ENCODE data around the gene GALNT9.
"Not testable (repeated sequence)": the region's sequence is repeated elsewhere in the genome, so short reads cannot be mapped to it uniquely, and the experiment has no call there.

The GALNT9 gene

GRCh38 chr12:132228476-132229192 is 100.8 kb downstream of the GALNT9 start:
- DNase-seq = peak; percentile 57

DNA sequence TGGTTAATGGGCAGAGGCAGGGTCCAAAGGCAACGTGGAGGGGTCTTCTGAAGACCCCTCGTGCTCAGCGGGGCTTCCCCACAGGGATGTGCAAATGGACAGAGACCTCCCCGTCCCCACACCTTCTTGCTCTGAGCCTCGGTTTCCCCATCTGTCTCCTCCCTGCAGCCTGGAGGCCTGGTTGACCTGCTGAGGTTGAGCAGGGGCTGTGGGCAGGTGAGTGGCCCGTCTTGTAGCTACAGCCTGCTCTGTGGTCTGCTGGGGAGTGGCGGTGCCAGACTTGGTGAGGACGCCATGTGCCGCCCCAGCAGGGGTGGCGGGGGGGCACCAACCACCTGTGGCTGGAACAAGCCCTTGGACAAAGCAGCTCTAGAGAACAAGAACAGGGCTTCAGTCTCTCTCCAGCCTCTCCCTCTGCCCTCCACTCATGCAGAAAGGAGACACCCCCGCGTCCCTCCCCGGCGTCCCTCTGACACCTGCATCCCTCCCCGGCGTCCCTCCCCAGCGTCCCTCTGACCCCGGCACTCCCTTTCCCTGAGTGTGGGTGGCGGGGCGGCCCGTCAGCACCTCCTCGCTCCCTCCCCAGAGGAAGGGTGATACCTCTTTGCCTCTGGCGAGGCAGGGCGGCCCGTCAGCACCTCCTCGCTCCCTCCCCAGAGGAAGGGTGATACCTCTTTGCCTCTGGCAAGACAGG is 101.5 kb downstream of the GALNT9 start:
- DNase-seq = peak; percentile 32

DNA sequence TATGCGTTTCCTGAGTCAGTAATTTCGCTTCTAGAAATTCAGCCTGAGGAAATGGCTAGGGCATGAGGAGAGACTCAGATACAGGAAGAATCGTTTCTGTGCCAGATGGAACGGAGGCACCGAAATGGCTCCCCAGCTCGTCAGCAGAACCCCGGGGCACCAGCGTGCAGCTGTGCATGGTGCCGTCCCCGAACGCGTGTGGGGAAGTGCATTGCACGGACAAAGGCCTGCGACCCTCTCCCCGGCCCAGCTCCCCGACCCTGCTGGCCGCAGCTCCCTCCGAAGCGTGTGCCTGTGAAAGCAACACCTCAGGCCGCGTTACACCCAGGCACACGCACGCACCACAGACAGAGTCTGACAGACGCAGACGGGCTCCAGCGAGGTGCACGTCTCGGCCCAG is 102.3 kb downstream of the GALNT9 start:
- DNase-seq = peak; percentile 59

DNA sequence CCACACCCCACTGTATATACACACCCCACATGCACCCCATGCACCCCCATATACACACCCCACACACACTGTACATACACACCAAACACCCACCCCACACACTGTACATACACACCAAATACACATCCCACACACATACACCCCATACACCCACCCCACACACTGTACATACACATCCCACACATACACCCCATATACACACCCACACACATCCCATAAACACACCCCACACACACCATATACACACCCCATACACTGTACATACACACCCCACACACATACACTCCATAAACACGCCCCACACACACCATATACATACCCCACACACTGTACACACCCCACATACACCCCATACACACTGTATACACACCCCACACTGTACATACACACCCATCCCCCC is 102.8 kb downstream of the GALNT9 start:
- DNase-seq = no peak

- no peak for DNase-seq
Measured at GRCh38 chr12:132225214-132225613, 104.2 kb downstream of the GALNT9 start.

GRCh38 chr12:132224484-132224883 is 104.9 kb downstream of the GALNT9 start:
- no peak for DNase-seq

DNA sequence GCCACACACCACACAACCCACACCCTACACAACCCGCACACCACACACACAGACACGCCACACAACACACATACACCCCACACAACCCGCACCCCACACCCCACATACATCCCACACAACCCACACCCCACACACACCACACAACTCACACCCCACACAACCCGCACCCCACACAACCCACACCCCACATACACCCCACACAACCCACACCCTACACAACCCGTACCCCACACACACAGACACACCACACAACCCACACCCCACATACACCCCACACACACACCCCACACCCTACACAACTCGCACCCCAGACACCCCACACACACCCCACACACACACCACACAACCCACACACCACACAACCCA is 106.6 kb downstream of the GALNT9 start:
- no peak for DNase-seq

DNA sequence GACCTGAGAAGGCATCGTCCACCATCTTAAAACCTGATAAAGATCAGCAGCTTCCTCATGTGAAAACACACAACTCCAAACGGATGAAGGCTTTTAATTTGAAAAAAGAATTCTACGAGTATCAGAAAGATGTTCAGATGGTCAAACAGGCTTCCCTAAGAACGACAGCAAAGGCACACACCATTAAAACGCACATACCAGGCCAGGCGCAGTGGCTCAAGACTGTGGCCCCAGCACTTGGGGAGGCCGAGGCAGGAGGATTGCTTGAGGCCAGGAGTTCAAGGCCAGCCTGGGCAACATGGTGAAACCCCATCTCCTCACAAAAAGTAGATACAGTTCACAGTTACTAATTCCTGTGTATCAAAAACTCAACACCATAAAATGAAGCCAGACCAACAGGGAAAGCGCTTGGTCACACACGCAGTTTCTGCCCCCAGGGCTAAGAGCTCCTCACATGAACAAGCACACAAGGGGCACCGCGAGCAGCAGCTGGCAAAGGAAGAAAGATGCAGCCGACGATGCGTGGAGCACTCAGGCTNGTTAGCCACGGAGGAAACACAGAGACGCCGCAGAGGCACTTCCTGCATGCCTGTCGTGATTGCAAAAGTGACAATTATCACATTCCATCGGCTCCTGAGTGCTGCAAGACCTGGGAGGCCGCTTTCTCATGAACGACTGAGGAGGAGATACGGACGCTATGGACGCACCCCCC is 107.1 kb downstream of the GALNT9 start:
- peak; percentile 85 for DNase-seq

DNA sequence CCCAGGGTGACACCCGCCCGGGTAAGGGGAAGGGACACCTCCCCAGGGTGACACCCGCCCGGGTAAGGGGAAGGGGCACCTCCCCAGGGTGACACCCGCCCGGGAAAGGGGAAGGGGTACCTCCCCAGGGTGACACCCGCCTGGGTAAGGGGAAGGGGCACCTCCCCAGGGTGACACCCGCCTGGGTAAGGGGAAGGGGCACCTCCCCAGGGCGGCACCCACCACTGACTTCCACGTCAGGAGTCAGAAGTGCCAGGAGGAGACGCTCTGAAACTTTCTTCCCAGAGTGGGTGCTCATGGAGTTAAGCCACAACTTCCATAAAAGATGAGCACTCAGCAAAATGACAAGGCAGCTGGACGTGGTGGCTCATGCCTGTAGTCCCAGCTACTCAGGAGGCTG is 109.6 kb downstream of the GALNT9 start:
- DNase-seq = not testable (repeated sequence)

- DNase-seq = no peak
Measured at GRCh38 chr12:132219323-132219722, 110.1 kb downstream of the GALNT9 start.

DNA sequence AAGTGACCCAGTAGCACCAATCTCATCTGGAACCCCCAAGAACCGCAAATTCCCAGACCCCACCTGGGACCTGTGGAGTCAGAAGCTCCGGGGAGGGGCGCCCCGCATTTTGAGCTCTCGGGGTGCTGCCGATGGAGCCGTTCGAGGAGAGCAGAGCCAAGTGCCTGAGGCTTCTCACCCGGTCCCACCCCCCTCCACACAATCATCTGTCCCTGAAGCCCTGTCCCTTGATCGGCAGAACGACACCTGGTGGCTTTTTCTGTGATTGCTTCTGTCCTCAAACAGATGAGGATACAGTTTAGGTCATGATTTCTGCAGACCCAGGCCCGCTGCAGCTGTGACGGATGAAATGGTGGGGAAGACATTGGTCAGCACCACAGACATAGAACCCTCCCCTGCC is 110.5 kb downstream of the GALNT9 start:
- DNase-seq = no peak

DNA sequence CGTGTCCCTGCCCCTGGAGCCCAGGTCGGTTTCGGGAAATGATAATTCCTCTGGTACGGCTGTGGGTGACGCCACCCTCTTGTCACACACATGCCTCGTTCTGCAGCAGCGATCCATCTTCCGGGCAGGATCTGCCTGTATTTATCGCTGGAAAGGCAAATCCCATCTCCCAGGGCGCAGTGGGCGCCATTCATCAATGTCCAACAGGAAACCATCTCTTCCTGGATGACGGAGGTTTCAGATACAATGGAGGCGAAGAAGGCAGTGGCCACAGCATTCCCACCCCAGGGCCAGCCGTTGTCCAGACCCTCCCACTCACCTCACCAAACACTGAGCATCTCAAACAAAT is 110.9 kb downstream of the GALNT9 start:
- no peak for DNase-seq

DNA sequence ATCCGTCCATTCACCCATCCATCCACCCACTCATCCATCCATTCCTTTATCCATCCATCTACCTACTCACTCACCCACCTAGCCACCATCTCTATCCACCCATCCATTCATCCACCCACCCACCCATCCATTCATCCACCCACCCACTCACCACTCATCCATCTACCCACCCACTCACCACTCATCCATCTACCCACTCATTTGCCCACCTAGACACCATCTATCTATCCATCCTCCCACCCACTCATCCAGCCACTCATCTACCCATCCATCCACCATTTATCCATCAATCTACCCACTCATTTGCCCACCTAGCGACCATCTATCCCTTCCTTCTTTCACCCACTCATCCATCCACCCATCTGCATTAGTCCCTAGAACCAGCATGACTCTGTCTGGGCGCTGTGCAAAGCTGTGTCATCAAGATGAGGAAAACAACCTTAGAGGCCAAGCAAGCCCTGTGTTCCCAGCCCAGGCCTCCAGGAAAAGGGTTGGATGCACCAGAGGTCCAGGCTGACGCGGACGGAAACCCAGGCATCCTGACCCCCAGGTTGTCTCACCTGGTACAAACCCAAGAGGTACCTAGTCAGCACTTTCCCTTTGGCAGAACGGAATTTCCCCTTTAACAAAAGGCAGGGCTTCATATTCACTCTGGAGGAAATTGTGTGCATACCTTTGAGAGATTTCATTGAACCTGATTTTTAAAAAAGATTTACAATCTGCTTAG is 111.4 kb downstream of the GALNT9 start:
- DNase-seq = no peak

GRCh38 chr12:132217371-132217770 is 112.0 kb downstream of the GALNT9 start:
- no peak for DNase-seq

DNA sequence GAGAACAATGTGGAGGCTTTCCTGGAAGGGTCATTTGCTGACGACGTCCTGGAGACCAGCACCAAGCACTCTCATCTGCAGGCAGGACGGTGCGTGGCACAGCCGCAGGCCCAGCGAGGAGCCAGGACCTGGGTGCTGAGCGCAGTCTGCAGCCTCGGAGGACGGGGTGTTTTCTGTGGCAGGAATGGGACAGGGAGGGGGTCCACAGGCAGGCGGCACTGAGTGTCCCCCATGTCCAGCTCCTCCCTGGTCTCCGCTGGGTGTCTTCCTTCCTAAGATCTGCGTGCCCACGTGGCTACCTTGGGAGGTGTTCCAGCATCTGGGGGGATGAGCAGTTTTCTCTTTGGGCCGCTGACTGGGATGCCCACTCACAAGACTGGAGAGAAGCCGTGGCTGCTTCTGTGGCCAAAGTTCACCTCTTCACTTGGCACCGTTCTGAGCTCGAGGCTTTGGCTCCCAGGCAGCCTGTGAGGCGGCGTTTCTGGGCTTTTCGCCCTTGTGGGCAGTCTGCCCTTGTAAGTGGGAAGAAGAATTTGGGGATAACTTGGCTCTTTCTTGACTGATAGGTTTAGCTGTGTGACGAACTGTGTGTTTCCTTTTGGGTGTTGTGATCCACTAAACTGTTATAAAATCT is 112.9 kb downstream of the GALNT9 start:
- DNase-seq = no peak

- no peak for DNase-seq
Measured at GRCh38 chr12:132215299-132215989, 113.9 kb downstream of the GALNT9 start.

- DNase-seq = no peak
Measured at GRCh38 chr12:132214891-132215290, 114.5 kb downstream of the GALNT9 start.

GRCh38 chr12:132214161-132214476 is 115.3 kb downstream of the GALNT9 start:
- DNase-seq = no peak

GRCh38 chr12:132213359-132214160 is 115.8 kb downstream of the GALNT9 start:
- no peak for DNase-seq

DNA sequence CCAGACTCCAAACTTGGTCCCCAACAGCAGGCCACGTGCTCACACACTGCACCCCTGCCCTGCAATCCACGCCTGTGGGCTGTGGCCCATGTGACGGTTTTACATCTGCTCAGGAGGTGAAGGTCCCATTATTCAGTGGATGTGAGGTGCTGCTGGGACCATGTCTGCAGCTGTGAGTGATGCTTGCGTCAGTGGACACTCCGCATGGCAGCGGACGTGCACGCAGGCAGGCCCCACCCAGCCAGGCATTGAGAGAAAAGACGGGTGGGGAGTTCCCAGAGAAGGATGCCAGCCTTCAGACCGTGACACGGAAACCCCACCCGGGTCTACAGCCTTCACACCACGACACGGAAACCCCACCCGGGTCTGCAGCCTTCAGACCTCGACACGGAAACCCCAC is 117.6 kb downstream of the GALNT9 start:
- DNase-seq = no peak

GRCh38 chr12:132211326-132211725 is 118.1 kb downstream of the GALNT9 start:
- DNase-seq = no peak

Data from retina (tissue), 1 donor.